SU-DHL-6 (cell line): ENCODE measurements around the gene MPV17.

Source experiments
- H2AFZ ChIP-seq: fragments of 200-600 bp; sonication (generic); 2 replicates; pipeline ENCODE4 v1.6.1; 2014; ENCODE audit warnings: low read depth, mild to moderate bottlenecking, moderate library complexity, mixed read lengths, antibody characterized with exemption, low read length; ENCODE audit not compliant: severe bottlenecking
- H3F3A ChIP-seq: fragments of 200-600 bp; shearing (Covaris generic); 2 replicates; pipeline ENCODE4 v1.6.0; 2016; ENCODE audit warnings: antibody characterized with exemption, mild to moderate bottlenecking; ENCODE audit not compliant: insufficient read depth
- H3K27ac ChIP-seq: fragments of 200-600 bp; sonication (generic); 2 replicates; pipeline ENCODE4 v1.5.1; 2016; ENCODE audit warnings: low read depth, mild to moderate bottlenecking, low read length, moderate library complexity, mixed read lengths
- H3K27me3 ChIP-seq: fragments of 200-600 bp; sonication (generic), shearing (Covaris generic); 2 replicates; pipeline ENCODE4 v1.6.0; 2014; ENCODE audit warnings: mild to moderate bottlenecking, low read length
- H3K36me3 ChIP-seq: fragments of 200-600 bp; sonication (generic); 2 replicates; pipeline ENCODE4 v1.6.1; 2014; ENCODE audit warnings: mild to moderate bottlenecking, low read length, mixed read lengths
- H3K4me2 ChIP-seq: fragments of 300-600, 200-600 bp; shearing (Covaris generic), sonication (generic); 2 replicates; pipeline ENCODE4 v1.6.0; 2014; ENCODE audit warnings: low read length, low read depth, mild to moderate bottlenecking; ENCODE audit not compliant: poor library complexity, severe bottlenecking
- H3K4me3 ChIP-seq: fragments of 200-600 bp; sonication (generic); 2 replicates; pipeline ENCODE4 v1.5.1; 2014; ENCODE audit warnings: antibody characterized with exemption, low read length, mild to moderate bottlenecking, mixed read lengths; ENCODE audit not compliant: insufficient read depth, poor library complexity, severe bottlenecking
- H3K79me2 ChIP-seq: fragments of 200-600 bp; sonication (generic); 2 replicates; pipeline ENCODE4 v1.6.1; 2014; ENCODE audit warnings: mild to moderate bottlenecking, low read length, moderate library complexity; ENCODE audit not compliant: insufficient read depth
- H3K9ac ChIP-seq: fragments of 200-600 bp; sonication (generic); 2 replicates; pipeline ENCODE4 v1.7.0; 2014; ENCODE audit warnings: mild to moderate bottlenecking, low read length
- H3K9me2 ChIP-seq: fragments of 200-600 bp; sonication (generic); replicated peaks from 2 replicates; pipeline ENCODE4 v1.6.1; 2014; ENCODE audit warnings: low read length; ENCODE audit not compliant: insufficient read depth
- H3K9me3 ChIP-seq: fragments of 200-600 bp; sonication (generic); 2 replicates; pipeline ENCODE4 v1.6.1; 2014; ENCODE audit warnings: low read length, mixed read lengths; ENCODE audit not compliant: insufficient read depth
- H4K20me1 ChIP-seq: fragments of 200-600 bp; sonication (generic); 2 replicates; pipeline ENCODE4 v1.6.1; 2014; ENCODE audit warnings: low read depth, mild to moderate bottlenecking, antibody characterized with exemption, low read length, moderate library complexity, mixed read lengths
- EZH2phosphoT487 ChIP-seq: fragments of 200-600 bp; sonication (generic), shearing (Covaris generic); conservative IDR thresholded peaks from 2 replicates; pipeline ENCODE4 v1.6.1; 2018; ENCODE audit warnings: mild to moderate bottlenecking, antibody characterized with exemption, low read length, moderate library complexity, mixed read lengths
- TF ChIP-seq, protein P1 (sequence below): fragments of 200-600 bp; sonication (generic); IDR thresholded peaks from one replicate; pipeline ENCODE4 v1.5.1; 2017; ENCODE audit warnings: antibody characterized with exemption, mild to moderate bottlenecking, low read length, moderate library complexity; ENCODE audit not compliant: insufficient read depth, poor library complexity, severe bottlenecking

MPV17 gene

DNA sequence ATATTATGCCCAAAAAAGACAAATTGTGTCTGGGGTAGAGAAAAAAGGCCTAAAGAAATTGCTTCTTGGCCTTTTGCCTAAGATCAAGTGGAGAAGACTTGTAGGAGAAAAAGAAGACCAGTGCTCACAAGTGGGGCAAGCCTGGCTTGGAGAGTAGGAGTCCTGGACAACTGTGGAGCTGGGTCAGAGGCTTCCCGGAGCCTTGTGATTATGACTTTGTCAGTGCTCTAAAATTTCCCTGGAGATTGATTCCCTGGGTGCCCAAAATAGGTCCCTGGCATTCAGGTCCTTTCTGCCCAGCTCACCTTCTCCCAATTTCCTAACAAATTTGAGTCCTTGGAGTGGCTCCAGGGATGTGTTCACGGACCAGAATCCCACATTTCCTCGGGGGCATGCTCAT, 41.5 kb downstream of the MPV17 start:
- Histone ChIP-seq H3K36me3 (no peaks in the 10 kb centered on the region), H3K4me2 (no peak overlapping the region), H3K4me3 (no peak overlapping the region), H3K27ac (no peak overlapping the region), H3K9me2 (no peaks in the 10 kb centered on the region), H3F3A (no peaks in the 10 kb centered on the region), H3K9me3 (no peaks in the 10 kb centered on the region), H3K79me2 (no peaks in the 10 kb centered on the region), H3K9ac (no peak overlapping the region), H3K27me3 (no peaks in the 10 kb centered on the region), H4K20me1 (no peaks in the 10 kb centered on the region), H2AFZ (no peak overlapping the region)
- TF ChIP-seq EZH2phosphoT487 = no peak
- TF ChIP-seq, protein P1, sequence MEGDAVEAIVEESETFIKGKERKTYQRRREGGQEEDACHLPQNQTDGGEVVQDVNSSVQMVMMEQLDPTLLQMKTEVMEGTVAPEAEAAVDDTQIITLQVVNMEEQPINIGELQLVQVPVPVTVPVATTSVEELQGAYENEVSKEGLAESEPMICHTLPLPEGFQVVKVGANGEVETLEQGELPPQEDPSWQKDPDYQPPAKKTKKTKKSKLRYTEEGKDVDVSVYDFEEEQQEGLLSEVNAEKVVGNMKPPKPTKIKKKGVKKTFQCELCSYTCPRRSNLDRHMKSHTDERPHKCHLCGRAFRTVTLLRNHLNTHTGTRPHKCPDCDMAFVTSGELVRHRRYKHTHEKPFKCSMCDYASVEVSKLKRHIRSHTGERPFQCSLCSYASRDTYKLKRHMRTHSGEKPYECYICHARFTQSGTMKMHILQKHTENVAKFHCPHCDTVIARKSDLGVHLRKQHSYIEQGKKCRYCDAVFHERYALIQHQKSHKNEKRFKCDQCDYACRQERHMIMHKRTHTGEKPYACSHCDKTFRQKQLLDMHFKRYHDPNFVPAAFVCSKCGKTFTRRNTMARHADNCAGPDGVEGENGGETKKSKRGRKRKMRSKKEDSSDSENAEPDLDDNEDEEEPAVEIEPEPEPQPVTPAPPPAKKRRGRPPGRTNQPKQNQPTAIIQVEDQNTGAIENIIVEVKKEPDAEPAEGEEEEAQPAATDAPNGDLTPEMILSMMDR = no peak

DNA sequence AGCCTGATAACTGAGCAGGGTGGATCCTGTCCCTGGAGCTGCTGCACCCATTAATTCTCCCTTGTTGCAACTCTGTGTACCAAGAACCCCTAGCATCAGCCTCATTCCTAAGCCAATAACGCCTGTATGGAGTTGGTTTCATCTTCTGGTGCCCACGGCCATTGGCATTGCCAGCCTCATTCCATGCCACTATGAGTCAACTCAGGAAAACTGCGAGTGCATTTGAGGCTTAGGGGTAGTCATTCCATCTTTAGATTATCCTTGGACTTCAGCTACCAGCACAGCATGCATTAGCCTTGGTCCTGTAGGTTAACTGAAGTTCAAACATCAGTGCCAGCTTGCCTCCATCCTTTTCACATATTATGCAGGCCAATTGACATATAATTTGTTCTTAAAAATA, 42.1 kb downstream of the MPV17 start:
- no peaks in the 10 kb centered on the region for H3K9me3 ChIP-seq
- H3K4me2 ChIP-seq = no peak overlapping the region
- H3K27me3 ChIP-seq = no peaks in the 10 kb centered on the region
- no peak overlapping the region for H3K9ac ChIP-seq
- no peaks in the 10 kb centered on the region for H3K79me2 ChIP-seq
- H3K36me3 ChIP-seq = no peaks in the 10 kb centered on the region
- H3K27ac ChIP-seq = no peak overlapping the region
- no peaks in the 10 kb centered on the region for H4K20me1 ChIP-seq
- no peak for TF ChIP-seq EZH2phosphoT487
- TF ChIP-seq, protein P1 = no peak
- no peak overlapping the region for H3K4me3 ChIP-seq
- H3F3A ChIP-seq = no peaks in the 10 kb centered on the region
- no peak overlapping the region for H2AFZ ChIP-seq
- no peaks in the 10 kb centered on the region for H3K9me2 ChIP-seq

DNA sequence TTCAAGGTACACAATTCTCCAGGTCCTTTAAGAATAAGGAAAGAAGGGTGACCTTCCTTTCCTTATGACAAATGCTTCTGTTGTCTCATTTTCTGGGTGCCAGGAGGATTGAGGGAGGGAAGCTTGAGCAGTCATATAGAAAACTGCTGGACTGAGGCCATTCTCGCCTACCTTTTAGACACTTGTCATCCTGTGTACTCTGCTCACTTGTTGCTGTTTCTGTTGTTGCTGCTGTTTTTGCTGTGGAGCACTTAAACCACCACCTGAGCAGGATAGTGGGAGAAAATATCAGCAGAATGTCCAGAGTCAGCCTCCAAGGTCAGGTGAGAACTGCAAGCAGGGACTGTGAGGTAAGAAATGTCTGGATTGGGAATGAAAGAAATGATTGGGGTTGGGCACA, 44.9 kb downstream of the MPV17 start:
- no peak overlapping the region for H2AFZ ChIP-seq
- H3F3A ChIP-seq = no peaks in the 10 kb centered on the region
- no peaks in the 10 kb centered on the region for H3K9me2 ChIP-seq
- H3K9me3 ChIP-seq = no peaks in the 10 kb centered on the region
- no peak for TF ChIP-seq EZH2phosphoT487
- TF ChIP-seq, protein P1 = no peak
- H3K36me3 ChIP-seq = no peaks in the 10 kb centered on the region
- H4K20me1 ChIP-seq = no peaks in the 10 kb centered on the region
- H3K9ac ChIP-seq = no peak overlapping the region
- H3K79me2 ChIP-seq = no peaks in the 10 kb centered on the region
- no peak overlapping the region for H3K27ac ChIP-seq
- H3K4me3 ChIP-seq = no peak overlapping the region
- no peak overlapping the region for H3K4me2 ChIP-seq
- H3K27me3 ChIP-seq = no peaks in the 10 kb centered on the region
